ENCODE measurements around the gene CEP78.

DNA sequence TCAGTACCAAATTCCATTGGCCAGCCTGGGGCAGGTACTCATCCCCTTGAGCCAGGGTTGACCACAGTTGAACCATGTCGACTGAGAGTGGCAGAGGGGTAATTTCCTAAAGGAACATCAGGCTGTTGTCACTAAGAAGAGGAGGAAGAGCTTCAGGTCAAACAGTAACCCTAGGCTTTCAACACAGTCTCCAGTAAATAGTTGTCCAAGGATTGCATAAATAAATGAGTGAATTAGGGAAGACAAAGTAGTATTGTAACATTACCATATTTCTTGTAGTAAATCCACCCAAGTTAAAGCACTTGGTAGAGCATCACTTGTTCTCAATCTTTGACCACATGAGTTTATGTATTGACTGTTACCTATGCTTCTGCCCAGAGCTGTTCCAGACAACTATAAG, 68.5 kb downstream of the CEP78 start:
- TF ChIP-seq POLR2A (IDR thresholded peaks at IDR 0.05; ENCODE audit: low read depth, low read length) (no peak), POLR2AphosphoS5 (IDR thresholded peaks at IDR 0.05; ENCODE audit: low read depth, low read length) (no peak), TAF1 (IDR thresholded peaks at IDR 0.05; ENCODE audit: borderline replicate concordance, low read depth, low read length) (no peak)
